Measurements from ENCODE around the gene ELMO3. TPM values are rescaled to one million over a fixed set of nuclear protein-coding genes. Genes with fewer than 3 reads are reported as not detected.
A peak's percentile ranks its signal among the peaks of the same experiment; 100 is the strongest.

Gene ELMO3
- total and polyA plus RNA-seq, 2 of the 13 experiments (the other 11 are each of a cell fraction or from before 2014, with no cell fraction given), result 2.6 to 4.0 TPM

DNA sequence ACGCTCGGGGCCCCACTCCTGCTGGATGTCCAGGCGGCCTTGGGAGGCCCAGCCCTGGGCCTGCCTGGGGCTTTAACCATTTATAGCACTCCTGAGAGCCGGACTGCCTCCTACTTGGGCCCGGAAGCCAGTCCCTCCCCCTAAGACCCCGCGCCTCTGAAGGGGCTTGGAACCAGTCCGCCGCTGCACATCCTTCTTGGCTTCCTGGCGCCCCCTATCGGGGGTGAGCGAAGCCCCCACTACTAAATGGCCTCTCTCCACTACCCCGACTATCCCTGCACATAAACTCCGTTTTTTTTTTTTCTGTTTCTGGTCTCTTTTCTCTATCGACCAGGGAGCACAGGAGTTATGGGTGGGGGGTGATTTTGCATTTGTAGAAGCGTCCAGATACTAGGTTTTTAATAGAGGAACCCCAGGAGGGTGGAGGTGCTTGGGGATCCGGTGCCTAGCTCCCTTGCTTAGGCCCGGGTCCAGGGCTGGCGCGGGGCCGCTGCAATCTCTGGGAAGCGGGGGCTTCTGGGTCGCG is 29.2 kb upstream of the ELMO3 start (continued):
- TF ChIP-seq PAXIP1 (CRISPR knock-in tag; conservative IDR thresholded peaks at IDR 0.05) (peak; percentile 38; the same call in 1 of the 2 replicates), GTF3A (CRISPR knock-in tag; conservative IDR thresholded peaks at IDR 0.05) (0 out of 2 replicates have a peak, but pooled peaks have one; percentile 56), ZIK1 (CRISPR knock-in tag; IDR thresholded peaks at IDR 0.05; ENCODE audit: borderline replicate concordance, low read depth) (no peak), SRY (CRISPR knock-in tag; IDR thresholded peaks at IDR 0.05) (peak; percentile 38; the same call in 1 of the 2 replicates), ZNF124 (CRISPR knock-in tag; IDR thresholded peaks at IDR 0.05) (no peak), KDM2A (CRISPR knock-in tag; IDR thresholded peaks at IDR 0.05; ENCODE audit: borderline replicate concordance, low read depth) (no peak; the same call in 1 of the 2 replicates), ZNF282 (IDR thresholded peaks at IDR 0.05; ENCODE audit: partially characterized antibody) (no peak), MED8 (CRISPR knock-in tag; IDR thresholded peaks at IDR 0.05; ENCODE audit: insufficient replicate concordance) (no peak), NFE2L1 (CRISPR knock-in tag; IDR thresholded peaks at IDR 0.05; ENCODE audit: borderline replicate concordance) (no peak), TBL1XR1 (IDR thresholded peaks at IDR 0.05; ENCODE audit: borderline replicate concordance, low read length, partially characterized antibody) (no peak), ZZZ3 (CRISPR knock-in tag; IDR thresholded peaks at IDR 0.05; ENCODE audit: borderline replicate concordance) (0 out of 2 replicates have a peak, but pooled peaks have one; percentile 2), ZUFSP (CRISPR knock-in tag; IDR thresholded peaks at IDR 0.05; ENCODE audit: borderline replicate concordance) (no peak), ATRX (CRISPR knock-in tag; IDR thresholded peaks at IDR 0.05; ENCODE audit: borderline replicate concordance) (no peak), POLR2AphosphoS2 (IDR thresholded peaks at IDR 0.05; ENCODE audit: low read depth, low read length) (no peak), ZNF292 (CRISPR knock-in tag; IDR thresholded peaks at IDR 0.05; ENCODE audit: borderline replicate concordance, low read depth) (no peak), ZBTB2 (CRISPR knock-in tag; IDR thresholded peaks at IDR 0.05; ENCODE audit: low read depth) (no peak), ZNF460 (CRISPR knock-in tag; IDR thresholded peaks at IDR 0.05; ENCODE audit: borderline replicate concordance) (no peak), RXRB (CRISPR knock-in tag; IDR thresholded peaks at IDR 0.05; ENCODE audit: borderline replicate concordance) (no peak; the same call in 1 of the 2 replicates), MEIS1 (CRISPR knock-in tag; IDR thresholded peaks at IDR 0.05; ENCODE audit: borderline replicate concordance) (peak; percentile 53; the same call in 1 of the 2 replicates)
- TF ChIP-seq, protein P1, sequence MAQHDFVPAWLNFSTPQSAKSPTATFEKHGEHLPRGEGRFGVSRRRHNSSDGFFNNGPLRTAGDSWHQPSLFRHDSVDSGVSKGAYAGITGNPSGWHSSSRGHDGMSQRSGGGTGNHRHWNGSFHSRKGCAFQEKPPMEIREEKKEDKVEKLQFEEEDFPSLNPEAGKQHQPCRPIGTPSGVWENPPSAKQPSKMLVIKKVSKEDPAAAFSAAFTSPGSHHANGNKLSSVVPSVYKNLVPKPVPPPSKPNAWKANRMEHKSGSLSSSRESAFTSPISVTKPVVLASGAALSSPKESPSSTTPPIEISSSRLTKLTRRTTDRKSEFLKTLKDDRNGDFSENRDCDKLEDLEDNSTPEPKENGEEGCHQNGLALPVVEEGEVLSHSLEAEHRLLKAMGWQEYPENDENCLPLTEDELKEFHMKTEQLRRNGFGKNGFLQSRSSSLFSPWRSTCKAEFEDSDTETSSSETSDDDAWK (CRISPR knock-in tag; IDR thresholded peaks at IDR 0.05), result no peak
- TF ChIP-seq, protein P2, sequence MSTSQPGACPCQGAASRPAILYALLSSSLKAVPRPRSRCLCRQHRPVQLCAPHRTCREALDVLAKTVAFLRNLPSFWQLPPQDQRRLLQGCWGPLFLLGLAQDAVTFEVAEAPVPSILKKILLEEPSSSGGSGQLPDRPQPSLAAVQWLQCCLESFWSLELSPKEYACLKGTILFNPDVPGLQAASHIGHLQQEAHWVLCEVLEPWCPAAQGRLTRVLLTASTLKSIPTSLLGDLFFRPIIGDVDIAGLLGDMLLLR (CRISPR knock-in tag; IDR thresholded peaks at IDR 0.05), result no peak

Data from HepG2 (cell line).